Right lobe of liver (tissue), 6 donors: ENCODE measurements around the gene OR10G7. TPM values are rescaled to one million over a fixed set of nuclear protein-coding genes. Genes with fewer than 3 reads are reported as not detected.

Experiments
- ATAC-seq, 4 donors: fragments of 200-7000 bp; cut with Tn5 transposase; one replicate each; pipeline ENCODE4 v1.9.1; 2020; ENCODE audit warnings: mild to moderate bottlenecking in 4 of 4, moderate library complexity in 4 of 4
- DNase-seq, 3 donors: peaks; one replicate each; pipeline ENCODE4 v3.0.0-alpha.2; 2020
- H3K27ac ChIP-seq, 3 donors: fragments of 200-600 bp; one replicate each; pipeline ENCODE4 v1.8.0; 2022
- H3K27me3 ChIP-seq, 2 donors: fragments of 200-600 bp; one replicate each; pipeline ENCODE4 v1.8.0; 2022
- H3K36me3 ChIP-seq, 4 donors: fragments of 200-600 bp; sonication (generic) in 1 of 4; one replicate each; pipeline versions ENCODE4 v1.5.1 to v1.8.0; 2017 to 2022; ENCODE audit warnings: control low read depth in 1 of 4
- H3K4me1 ChIP-seq, 4 donors: fragments of 200-600 bp; sonication (generic) in 1 of 4; one replicate each; pipeline versions ENCODE4 v1.5.1 to v1.8.0; 2017 to 2022; ENCODE audit warnings: control low read depth in 1 of 4
- H3K4me3 ChIP-seq, 3 donors: fragments of 200-600 bp; one replicate each; pipeline ENCODE4 v1.8.0; 2022
- H3K9me3 ChIP-seq, 4 donors: fragments of 200-600 bp; sonication (generic) in 1 of 4; one replicate each; pipeline versions ENCODE4 v1.5.1 to v1.8.0; 2017 to 2022; ENCODE audit warnings: control low read depth in 1 of 4
- POLR2A ChIP-seq: fragments of 450-650 bp; IDR thresholded peaks from one replicate; pipeline ENCODE4 v1.6.1; 2017; ENCODE audit warnings: antibody characterized with exemption, mild to moderate bottlenecking
- WGBS: methylation state at CpG from one replicate; pipeline ENCODE4 v1.1.6; 2018; ENCODE audit warnings: low coverage, low lambda C conversion rate; ENCODE audit not compliant: insufficient coverage; ENCODE audit errors: missing lambda C conversion rate; 5-methylcytosine and 5-hydroxymethylcytosine counted together
- intact Hi-C, 2 donors: fragments of 100-400 bp; cut with DNase I; formaldehyde crosslinking; loops; one replicate each; pipeline versions ENCODE4 v1.11.2 to v1.14.1; 2022
- total RNA-seq, 6 experiments: library from RNA; depleted of rRNA in 2 of 6; stranded (reverse); fragments of >200 nt in 2 of 6; fragmentation: NEBNext Ultra II Directional in 3 of 6; extraction: Animal tissue kit (Norgen Biotek cat#: 25700) in 3 of 6; gene quantifications; one replicate each; pipeline versions ENCODE4 v1.1.0 to v1.2.4, GENCODE V29; 2016 to 2023
- TF ChIP-seq, protein P1 (sequence below), 4 donors: fragments of 200-600 bp in 3 of 4; fragments of 450-650 bp in 1 of 4; IDR thresholded peaks; one replicate each; pipeline versions ENCODE4 v1.5.1 to v1.8.0; 2016 to 2022; ENCODE audit warnings: antibody characterized with exemption in 4 of 4, mild to moderate bottlenecking in 2 of 4
- donor health status: DM: no; HTN: yes; CAD: no.
- donor health status: DM: no; HTN: no; CAD: no.
- donor health status: DM: no; HTN: no; CAD: no.
- donor health status: DM: no; HTN: yes; CAD: no.
- donor health status: DM: no; HTN: yes; CAD: no.

The OR10G7 gene
- total RNA-seq, 6 experiments from 2014 or later, result not detected

DNA sequence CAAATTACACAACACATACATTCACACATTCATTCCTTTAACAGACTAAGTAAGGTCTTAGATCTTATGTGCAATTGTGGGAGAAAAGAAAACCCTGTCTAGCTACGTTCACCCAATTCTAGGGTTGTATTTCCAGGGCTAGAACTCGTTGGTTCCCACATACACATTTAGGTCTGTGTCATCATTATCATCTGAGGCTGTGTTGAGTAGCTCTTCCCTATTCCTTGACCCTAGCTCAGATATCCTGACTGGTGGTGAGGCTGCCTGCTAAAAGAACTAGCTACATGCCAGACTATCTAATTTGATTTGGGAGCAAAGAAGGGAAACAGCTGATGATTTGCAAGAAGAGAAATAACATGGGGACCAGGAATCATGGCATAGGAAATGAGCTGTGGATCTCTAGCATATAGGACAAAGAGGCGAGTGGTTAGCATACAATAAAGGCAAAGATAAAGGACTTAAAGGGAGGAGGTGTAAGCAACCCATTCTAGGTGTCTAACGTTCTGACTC is 27.5 kb upstream of the OR10G7 start:
- Histone ChIP-seq H3K27me3 (no peaks in the 10 kb centered on the region), H3K36me3 (no peaks in the 10 kb centered on the region), H3K9me3 (no peaks in the 10 kb centered on the region), H3K4me3 (no peak overlapping the region), H3K4me1 (peaks cover 0 to 6% (median 0%) of the 10 kb centered on the region in 4 donors), H3K27ac (no peak overlapping the region)
- 19% methylated on average over 4 of the region's 4 CpGs for WGBS
- ATAC-seq, result no peak
- intact Hi-C loops, result no loop called here
- DNase-seq, result no peak
- no peak for TF ChIP-seq POLR2A
- TF ChIP-seq, protein P1, sequence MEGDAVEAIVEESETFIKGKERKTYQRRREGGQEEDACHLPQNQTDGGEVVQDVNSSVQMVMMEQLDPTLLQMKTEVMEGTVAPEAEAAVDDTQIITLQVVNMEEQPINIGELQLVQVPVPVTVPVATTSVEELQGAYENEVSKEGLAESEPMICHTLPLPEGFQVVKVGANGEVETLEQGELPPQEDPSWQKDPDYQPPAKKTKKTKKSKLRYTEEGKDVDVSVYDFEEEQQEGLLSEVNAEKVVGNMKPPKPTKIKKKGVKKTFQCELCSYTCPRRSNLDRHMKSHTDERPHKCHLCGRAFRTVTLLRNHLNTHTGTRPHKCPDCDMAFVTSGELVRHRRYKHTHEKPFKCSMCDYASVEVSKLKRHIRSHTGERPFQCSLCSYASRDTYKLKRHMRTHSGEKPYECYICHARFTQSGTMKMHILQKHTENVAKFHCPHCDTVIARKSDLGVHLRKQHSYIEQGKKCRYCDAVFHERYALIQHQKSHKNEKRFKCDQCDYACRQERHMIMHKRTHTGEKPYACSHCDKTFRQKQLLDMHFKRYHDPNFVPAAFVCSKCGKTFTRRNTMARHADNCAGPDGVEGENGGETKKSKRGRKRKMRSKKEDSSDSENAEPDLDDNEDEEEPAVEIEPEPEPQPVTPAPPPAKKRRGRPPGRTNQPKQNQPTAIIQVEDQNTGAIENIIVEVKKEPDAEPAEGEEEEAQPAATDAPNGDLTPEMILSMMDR (IDR thresholded peaks at IDR 0.05), result no peak

DNA sequence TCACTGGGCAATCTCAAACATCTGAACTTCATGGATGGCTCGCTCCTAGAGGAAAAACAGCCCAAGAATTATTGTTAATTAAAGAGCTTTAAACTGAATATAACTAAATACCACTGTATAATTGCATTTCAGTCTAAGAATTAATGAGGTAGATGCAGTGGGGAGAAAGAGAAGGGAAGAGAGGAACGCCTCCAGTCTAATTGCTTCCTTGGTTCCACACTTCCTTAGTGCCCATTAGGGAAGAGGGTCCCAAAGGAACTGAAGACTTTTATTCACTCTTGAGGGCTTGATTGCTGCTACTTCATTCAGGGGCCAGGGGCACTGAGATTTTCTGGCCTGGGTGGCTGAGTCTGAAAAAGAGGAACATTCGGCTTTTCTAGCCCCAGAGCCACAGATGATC is 11.8 kb upstream of the OR10G7 start:
- Histone ChIP-seq H3K27me3 (no peaks in the 10 kb centered on the region), H3K4me3 (no peak overlapping the region), H3K36me3 (no peaks in the 10 kb centered on the region), H3K9me3 (no peaks in the 10 kb centered on the region), H3K4me1 (no peaks in the 10 kb centered on the region), H3K27ac (no peak overlapping the region)
- intact Hi-C loops, result no loop called here
- TF ChIP-seq POLR2A, result no peak
- TF ChIP-seq, protein P1 (IDR thresholded peaks at IDR 0.05), result no peak
- DNase-seq (no peak), ATAC-seq (no peak)
- 78% methylated on average over 2 of the region's 3 CpGs for WGBS

DNA sequence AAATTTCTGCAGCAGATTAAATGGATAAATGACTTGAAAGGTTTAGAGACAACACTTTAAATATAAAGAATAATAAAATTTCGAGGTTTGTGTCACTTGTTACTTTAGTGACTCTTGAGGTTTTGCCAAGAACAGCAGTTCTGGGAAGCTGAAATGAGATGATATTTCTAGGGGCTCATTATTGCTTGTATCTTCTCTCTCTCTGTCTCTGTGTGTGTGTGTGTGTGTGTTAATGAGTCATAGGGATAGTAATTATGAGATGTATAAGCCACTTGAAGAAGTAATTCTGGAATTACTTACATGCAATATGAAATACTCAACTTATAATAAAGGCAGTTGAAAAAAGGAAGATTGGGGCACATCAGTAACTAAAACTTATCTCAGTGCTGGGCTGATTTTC is 9.6 kb upstream of the OR10G7 start:
- Histone ChIP-seq H3K4me1 (no peaks in the 10 kb centered on the region), H3K9me3 (no peaks in the 10 kb centered on the region), H3K36me3 (no peaks in the 10 kb centered on the region), H3K4me3 (no peak overlapping the region), H3K27ac (no peak overlapping the region), H3K27me3 (peaks cover 0 to 3% of the 10 kb centered on the region in 2 donors)
- DNase-seq (no peak), ATAC-seq (no peak)
- intact Hi-C loops, result no loop called here
- no peak for TF ChIP-seq POLR2A
- WGBS, result 31% methylated on average over 1 of the region's 1 CpG

DNA sequence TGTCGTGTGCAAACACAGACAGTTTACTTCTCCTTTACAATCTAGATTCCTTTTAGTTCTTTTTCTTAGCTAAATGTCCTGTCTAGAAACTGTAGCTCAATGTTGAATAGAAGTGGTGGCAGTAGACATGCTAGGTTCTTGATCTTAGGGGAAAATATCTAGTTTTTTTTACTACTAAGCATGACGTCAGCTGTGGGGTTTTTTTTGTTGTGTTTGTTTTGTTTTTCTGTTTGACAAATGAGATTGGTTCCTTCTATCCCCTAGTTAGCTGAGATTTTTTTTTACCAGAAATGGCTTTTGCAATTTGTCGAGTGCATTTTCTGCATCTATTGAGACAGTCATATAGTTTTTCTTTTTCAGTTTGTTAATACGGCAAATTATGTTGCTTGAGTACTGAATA is 2.3 kb upstream of the OR10G7 start:
- intact Hi-C loops, result no loop called here
- no peak for ATAC-seq
- no peak for DNase-seq
- no peaks in the 10 kb centered on the region for H3K9me3 ChIP-seq
- H3K27me3 ChIP-seq, result peaks cover 0 to 3% of the 10 kb centered on the region in 2 donors
- H3K4me3 ChIP-seq, result no peak overlapping the region
- TF ChIP-seq POLR2A, result no peak
- H3K27ac ChIP-seq, result no peak overlapping the region
- no peaks in the 10 kb centered on the region for H3K4me1 ChIP-seq
- WGBS, result 60% methylated on average over 4 of the region's 4 CpGs
- H3K36me3 ChIP-seq, result no peaks in the 10 kb centered on the region

DNA sequence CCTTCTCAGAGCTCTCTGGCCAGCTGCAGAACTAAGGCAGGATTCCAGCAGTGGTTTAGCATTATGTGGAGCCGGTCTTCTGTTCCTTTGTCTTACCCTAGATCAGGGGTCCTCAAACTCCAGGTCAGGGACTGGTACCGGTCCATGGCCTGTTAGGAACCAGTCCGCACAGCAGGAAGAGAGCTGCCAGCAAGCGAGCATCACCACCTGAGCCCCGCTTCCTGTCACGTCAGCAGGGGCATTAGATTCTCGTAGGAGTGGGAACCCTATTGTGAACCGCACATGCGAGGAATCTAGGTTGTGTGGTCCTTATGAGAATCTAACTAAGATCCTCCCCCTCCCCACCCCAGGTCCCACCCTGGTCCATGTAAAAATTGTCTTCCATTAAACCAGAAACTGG is 1.6 kb downstream of the OR10G7 start:
- no peaks in the 10 kb centered on the region for H3K9me3 ChIP-seq
- H3K27ac ChIP-seq, result no peak overlapping the region
- TF ChIP-seq, protein P1 (IDR thresholded peaks at IDR 0.05), result no peak
- no peak for TF ChIP-seq POLR2A
- H3K36me3 ChIP-seq, result no peaks in the 10 kb centered on the region
- H3K27me3 ChIP-seq, result no peaks in the 10 kb centered on the region
- ATAC-seq (no peak), DNase-seq (no peak)
- H3K4me3 ChIP-seq, result no peak overlapping the region
- intact Hi-C loops, result no loop called here
- 77% methylated on average over 8 of the region's 9 CpGs for WGBS
- no peaks in the 10 kb centered on the region for H3K4me1 ChIP-seq

DNA sequence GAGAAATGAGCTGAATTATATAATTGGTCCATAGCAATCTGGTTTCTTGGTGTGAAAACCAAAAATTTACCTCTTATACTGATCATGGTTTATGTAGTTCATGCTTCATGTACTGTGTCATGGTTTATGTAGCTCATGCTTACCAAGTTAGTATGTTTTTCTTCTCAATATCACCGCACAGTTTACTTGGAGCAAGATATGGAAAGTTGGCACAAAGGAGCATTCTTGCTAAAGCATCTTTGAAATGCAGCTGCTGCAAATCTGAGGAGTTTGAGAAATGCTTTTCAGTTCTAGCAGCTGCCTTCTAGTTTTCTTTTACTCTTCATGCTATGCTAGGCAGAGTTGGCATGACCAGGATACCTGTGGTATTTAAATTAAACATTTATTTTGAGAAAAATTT is 4.5 kb downstream of the OR10G7 start:
- H3K27me3 ChIP-seq, result no peaks in the 10 kb centered on the region
- H3K36me3 ChIP-seq, result no peaks in the 10 kb centered on the region
- intact Hi-C loops, result no loop called here
- 67% methylated on average over 1 of the region's 1 CpG for WGBS
- TF ChIP-seq, protein P1 (IDR thresholded peaks at IDR 0.05), result no peak
- TF ChIP-seq POLR2A, result no peak
- no peaks in the 10 kb centered on the region for H3K9me3 ChIP-seq
- no peak for DNase-seq
- no peaks in the 10 kb centered on the region for H3K4me1 ChIP-seq
- ATAC-seq, result no peak
- no peak overlapping the region for H3K4me3 ChIP-seq
- H3K27ac ChIP-seq, result no peak overlapping the region
